Vagina (tissue), 2 donors: ENCODE results near the gene AP1G2.

Experiments used
- POLR2A ChIP-seq, 2 donors: fragments of 450-650 bp; IDR thresholded peaks; one replicate each; pipeline ENCODE4 v1.6.1; 2017; ENCODE audit warnings: antibody characterized with exemption in 2 of 2, mild to moderate bottlenecking in 2 of 2, moderate library complexity in 2 of 2
- POLR2AphosphoS5 ChIP-seq, 2 donors: sonication (generic); formaldehyde crosslinking; IDR thresholded peaks; one replicate each; pipeline ENCODE4 v1.9.0; 2017; ENCODE audit warnings: antibody characterized with exemption in 2 of 2, mild to moderate bottlenecking in 2 of 2, low read depth in 1 of 2; ENCODE audit not compliant: insufficient read depth in 1 of 2
- TF ChIP-seq, protein P1 (sequence below), 3 experiments: fragments of 450-650 bp in 2 of 3; fragments of 200-600 bp in 1 of 3; sonication (generic) in 1 of 3; IDR thresholded peaks; one replicate each; pipeline ENCODE4 v1.5.1; 2017 to 2019; ENCODE audit warnings: antibody characterized with exemption in 3 of 3, mild to moderate bottlenecking in 2 of 3, moderate library complexity in 2 of 3

DNA sequence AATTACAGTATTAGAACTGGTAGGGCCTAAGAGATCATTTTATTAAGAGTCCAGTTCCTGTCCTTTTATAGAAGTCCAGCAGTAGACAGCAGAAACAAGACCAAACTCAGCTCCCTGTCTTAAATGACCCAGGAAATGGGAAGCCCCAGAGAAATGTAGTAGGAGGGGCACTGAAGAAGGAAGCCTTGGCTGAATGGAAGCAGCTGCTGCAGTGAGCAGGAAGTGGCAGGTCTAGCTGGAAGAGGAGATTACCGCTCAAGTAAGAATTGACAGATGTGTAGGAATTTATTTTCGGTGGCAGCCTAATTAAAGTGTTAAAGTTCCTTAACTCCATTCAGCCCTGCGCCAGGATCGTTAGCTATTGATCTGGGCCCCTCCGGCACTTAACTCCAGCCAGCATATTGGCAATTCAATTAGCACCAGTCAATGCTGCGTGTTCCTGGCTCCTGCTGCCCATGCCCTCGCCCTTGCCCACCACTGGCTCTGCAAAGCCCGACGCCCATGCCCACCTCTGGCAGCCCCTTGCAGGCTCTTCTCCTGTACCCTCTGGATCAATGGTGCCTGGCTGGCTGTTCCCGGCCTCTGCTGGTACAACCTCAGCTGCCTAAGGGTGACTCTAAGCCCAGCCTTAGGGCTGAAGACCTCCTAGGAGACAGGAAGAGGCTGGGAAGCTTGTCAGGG is 37.1 kb downstream of the AP1G2 start:
- TF ChIP-seq, protein P1, sequence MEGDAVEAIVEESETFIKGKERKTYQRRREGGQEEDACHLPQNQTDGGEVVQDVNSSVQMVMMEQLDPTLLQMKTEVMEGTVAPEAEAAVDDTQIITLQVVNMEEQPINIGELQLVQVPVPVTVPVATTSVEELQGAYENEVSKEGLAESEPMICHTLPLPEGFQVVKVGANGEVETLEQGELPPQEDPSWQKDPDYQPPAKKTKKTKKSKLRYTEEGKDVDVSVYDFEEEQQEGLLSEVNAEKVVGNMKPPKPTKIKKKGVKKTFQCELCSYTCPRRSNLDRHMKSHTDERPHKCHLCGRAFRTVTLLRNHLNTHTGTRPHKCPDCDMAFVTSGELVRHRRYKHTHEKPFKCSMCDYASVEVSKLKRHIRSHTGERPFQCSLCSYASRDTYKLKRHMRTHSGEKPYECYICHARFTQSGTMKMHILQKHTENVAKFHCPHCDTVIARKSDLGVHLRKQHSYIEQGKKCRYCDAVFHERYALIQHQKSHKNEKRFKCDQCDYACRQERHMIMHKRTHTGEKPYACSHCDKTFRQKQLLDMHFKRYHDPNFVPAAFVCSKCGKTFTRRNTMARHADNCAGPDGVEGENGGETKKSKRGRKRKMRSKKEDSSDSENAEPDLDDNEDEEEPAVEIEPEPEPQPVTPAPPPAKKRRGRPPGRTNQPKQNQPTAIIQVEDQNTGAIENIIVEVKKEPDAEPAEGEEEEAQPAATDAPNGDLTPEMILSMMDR (IDR thresholded peaks at IDR 0.05), result no peak
- TF ChIP-seq POLR2A (IDR thresholded peaks at IDR 0.05) (no peak), POLR2AphosphoS5 (IDR thresholded peaks at IDR 0.05; ENCODE audit: insufficient read depth in 1 of 2, low read depth in 1 of 2) (no peak)
